GM23338 (cell line): Measurements from ENCODE around the gene MTNR1B. TPM values are rescaled to one million over a fixed set of nuclear protein-coding genes. Genes with fewer than 3 reads are reported as not detected.

Experiments
- ATAC-seq: fragments of 200-7000 bp; cut with Tn5 transposase; 3 replicates; pipeline ENCODE4 v1.9.1; 2020
- DNase-seq: peaks from one replicate; pipeline ENCODE4 v3.0.0-alpha.2; 2015; ENCODE audit warnings: low spot score
- H2AFZ ChIP-seq: fragments of 200-600 bp; sonication (generic); 2 replicates; pipeline ENCODE4 v1.8.0; 2016; ENCODE audit warnings: antibody characterized with exemption, mild to moderate bottlenecking, moderate library complexity
- H3F3A ChIP-seq: fragments of 200-600 bp; sonication (generic); replicated peaks from 2 replicates; pipeline ENCODE4 v1.8.0; 2017; ENCODE audit warnings: antibody characterized with exemption, mixed run types, low read depth
- H3K27ac ChIP-seq: fragments of 200-600 bp; sonication (generic); 2 replicates; pipeline ENCODE4 v1.6.1; 2016; ENCODE audit warnings: low read depth
- H3K27me3 ChIP-seq: fragments of 200-600 bp; sonication (generic); 2 replicates; pipeline ENCODE4 v1.8.0; 2016; ENCODE audit warnings: mild to moderate bottlenecking, mixed run types, moderate library complexity; ENCODE audit not compliant: insufficient read depth
- H3K36me3 ChIP-seq: fragments of 200-600 bp; sonication (generic); 2 replicates; pipeline ENCODE4 v1.8.0; 2016; ENCODE audit warnings: mild to moderate bottlenecking; ENCODE audit not compliant: insufficient read depth
- H3K4me1 ChIP-seq: fragments of 200-600 bp; sonication (generic); 2 replicates; pipeline ENCODE4 v1.8.0; 2016; ENCODE audit warnings: mild to moderate bottlenecking, moderate library complexity; ENCODE audit not compliant: insufficient read depth
- H3K4me2 ChIP-seq: fragments of 200-600 bp; sonication (generic); 2 replicates; pipeline ENCODE4 v1.7.1; 2017; ENCODE audit warnings: mixed run types
- H3K4me3 ChIP-seq: fragments of 200-600 bp; sonication (generic); 2 replicates; pipeline ENCODE4 v1.6.1; 2016; ENCODE audit warnings: mixed run types
- H3K79me2 ChIP-seq: fragments of 200-600 bp; sonication (generic); replicated peaks from 2 replicates; pipeline ENCODE4 v1.8.0; 2017; ENCODE audit warnings: mild to moderate bottlenecking; ENCODE audit not compliant: insufficient read depth
- H3K9me2 ChIP-seq: fragments of 200-600 bp; sonication (generic); 2 replicates; pipeline ENCODE4 v1.8.0; 2017; ENCODE audit not compliant: insufficient read depth
- H4K20me1 ChIP-seq: fragments of 200-600 bp; sonication (generic); replicated peaks from 2 replicates; pipeline ENCODE4 v1.8.0; 2017; ENCODE audit warnings: mild to moderate bottlenecking; ENCODE audit not compliant: insufficient read depth
- H3K27ac Mint-ChIP-seq: 2 replicates; pipeline ENCODE4 v1.8.0; 2020; ENCODE audit warnings: inconsistent platforms, mild to moderate bottlenecking, moderate library complexity, mixed read lengths
- H3K27me3 Mint-ChIP-seq: 3 replicates; pipeline ENCODE4 v1.8.0; 2022; ENCODE audit warnings: low read depth, mild to moderate bottlenecking, moderate library complexity, mixed read lengths, inconsistent platforms; ENCODE audit not compliant: insufficient read depth, poor library complexity
- H3K36me3 Mint-ChIP-seq: 3 replicates; pipeline ENCODE4 v1.8.0; 2021; ENCODE audit warnings: low read depth, mild to moderate bottlenecking, inconsistent platforms, moderate library complexity, mixed read lengths
- H3K4me1 Mint-ChIP-seq: 3 replicates; pipeline ENCODE4 v1.8.0; 2020; ENCODE audit warnings: mild to moderate bottlenecking, inconsistent platforms, mixed read lengths
- H3K4me3 Mint-ChIP-seq: 3 replicates; pipeline ENCODE4 v1.8.0; 2021; ENCODE audit warnings: moderate library complexity, mild to moderate bottlenecking, inconsistent platforms, mixed read lengths
- H3K9me3 Mint-ChIP-seq: 3 replicates; pipeline ENCODE4 v1.8.0; 2020; ENCODE audit warnings: moderate library complexity, mild to moderate bottlenecking, inconsistent platforms, mixed read lengths
- CREB1 ChIP-seq: fragments of 250-450 bp; sonication (Bioruptor Pico); IDR thresholded peaks from 2 replicates; pipeline ENCODE4 v1.5.0; 2020; ENCODE audit warnings: low read depth, mild to moderate bottlenecking, moderate library complexity
- EZH2 ChIP-seq: fragments of 200-600 bp; sonication (generic); IDR thresholded peaks from one replicate; pipeline ENCODE4 v1.8.0; 2017; ENCODE audit warnings: antibody characterized with exemption, mild to moderate bottlenecking, low read depth; ENCODE audit not compliant: unreplicated experiment
- REST ChIP-seq: IDR thresholded peaks from one replicate; pipeline ENCODE4 v1.6.1; 2018; ENCODE audit warnings: antibody characterized with exemption; ENCODE audit not compliant: unreplicated experiment
- STAT1 ChIP-seq: IDR thresholded peaks from one replicate; pipeline ENCODE4 v1.6.1; 2016; ENCODE audit warnings: antibody characterized with exemption; ENCODE audit not compliant: unreplicated experiment
- ZNF462 ChIP-seq: fragments of 250-450 bp; sonication (Bioruptor Pico); IDR thresholded peaks from 2 replicates; pipeline ENCODE4 v1.5.0; 2020; ENCODE audit warnings: mild to moderate bottlenecking, moderate library complexity
- polyA plus RNA-seq: library from polyadenylated mRNA; unstranded; fragments of >200 nt; fragmentation: Nextera tagmentation; extraction: Ambion mirVana; gene quantifications from 2 replicates; pipeline ENCODE4 v1.2.1, GENCODE V29; 2016
- small RNA-seq: library from RNA; depleted of rRNA; stranded (forward); fragments of <200 nt; gene quantifications from one replicate; pipeline ENCODE3, GENCODE V24; 2014; ENCODE audit warnings: low replicate concordance
- total RNA-seq: library from RNA; depleted of rRNA; stranded (reverse); fragments of >200 nt; shearing (Covaris generic); gene quantifications from 2 replicates; pipeline ENCODE4 v1.2.3, GENCODE V29; 2014; rRNA removed

MTNR1B gene
- total and polyA plus RNA-seq, 2 experiments from 2014 or later, result not detected

- Mint-ChIP-seq H3K27ac (peak overlapping the region; percentile 26; the same call in 1 of the 2 replicates), H3K4me3 (no peak overlapping the region), H3K36me3 (no peaks in the 10 kb centered on the region), H3K27me3 (peaks cover 2% of the 10 kb centered on the region), H3K9me3 (no peaks in the 10 kb centered on the region), H3K4me1 (peaks cover 8% of the 10 kb centered on the region)
- Histone ChIP-seq H3K4me2 (no peak overlapping the region), H3K4me3 (no peak overlapping the region), H3K79me2 (no peaks in the 10 kb centered on the region), H3K9me2 (peaks cover 4% of the 10 kb centered on the region; the same call in 1 of the 2 replicates), H4K20me1 (no peaks in the 10 kb centered on the region), H3K27me3 (no peaks in the 10 kb centered on the region), H3K27ac (no peak overlapping the region), H3K4me1 (no peaks in the 10 kb centered on the region), H3F3A (no peaks in the 10 kb centered on the region), H2AFZ (peak overlapping the region; percentile 88), H3K36me3 (no peaks in the 10 kb centered on the region)
- DNase-seq (peak; percentile 61), ATAC-seq (peak; percentile 74)
- TF ChIP-seq CREB1 (CRISPR knock-in tag) (0 out of 2 replicates have a peak, but pooled peaks have one; percentile 28), EZH2 (no peak), ZNF462 (no peak), REST (no peak), STAT1 (no peak)
These were observed 61.9 kb downstream of the MTNR1B start for GRCh38 chr11:93031386-93031785.

Small RNA genes lying within 50 kb of the gene (small RNA-seq; reads per million reads assigned to genes)
- gene SNRPGP16, result not detected

Other genes with a start within 250 kb of the MTNR1B start
- gene SLC36A4, start 228.3 kb downstream of the MTNR1B start, total RNA-seq, result 24.7 and 34.6 TPM in 2 replicates
- 20.6 and 24.9 TPM in 2 replicates for gene SLC36A4, start 228.3 kb downstream of the MTNR1B start, polyA plus RNA-seq